ENCODE data around the gene STON1. TPM values are rescaled to one million over a fixed set of nuclear protein-coding genes. Genes with fewer than 3 reads are reported as not detected.
A peak's percentile ranks its signal among the peaks of the same experiment; 100 is the strongest.

Gene STON1
- total RNA-seq, 1 experiment from 2014 or later, result 1.7 TPM

DNA sequence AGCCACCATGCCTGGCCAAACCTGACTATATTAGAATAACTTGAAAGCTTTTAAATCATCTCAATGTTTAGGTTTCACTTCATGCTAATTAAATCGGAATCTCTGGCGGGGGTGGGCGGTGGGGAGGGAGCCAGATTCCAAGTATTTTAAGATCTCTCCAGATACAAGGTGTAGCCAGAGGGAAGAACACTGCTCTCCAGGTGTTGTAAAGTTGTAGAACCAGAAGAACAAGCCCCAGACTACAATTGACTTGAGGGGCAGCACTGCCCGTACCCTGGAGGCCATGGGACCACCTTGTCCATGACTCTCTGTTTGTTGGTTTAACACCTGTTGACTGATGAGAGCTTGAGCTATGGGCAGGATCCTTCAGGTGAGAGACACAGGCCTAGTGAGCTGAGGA, 54.6 kb downstream of the STON1 start:
- peak in 1 of 2 experiments; percentile 22 for DNase-seq
- intact Hi-C loops (cut with micrococcal nuclease; ENCODE audit: unreplicated experiment), result loop anchor here (10.0 kb wide), 1 partner anchor 110 kb away; no protein-coding TSS in a partner anchor
- no peaks in the 10 kb centered on the region for H3K27me3 ChIP-seq (ENCODE audit: insufficient read depth, low read depth)
- H2AFZ ChIP-seq, result no peak overlapping the region
- no peaks in the 10 kb centered on the region for H3K79me2 ChIP-seq (ENCODE audit: low read depth)
- no peaks in the 10 kb centered on the region for H3K9me3 ChIP-seq (ENCODE audit: insufficient read depth, low read depth)
- H3K9me2 ChIP-seq (ENCODE audit: insufficient read depth), result no peaks in the 10 kb centered on the region
- TF ChIP-seq EZH2 (IDR thresholded peaks at IDR 0.05; ENCODE audit: low read depth) (no peak), CTCF (conservative IDR thresholded peaks at IDR 0.05) (no peak)
- CTCF ChIA-PET, result no interaction called here
- no peaks in the 10 kb centered on the region for H3K4me1 ChIP-seq (replicated peaks; ENCODE audit: insufficient read depth)
- POLR2A ChIA-PET (ENCODE audit: unreplicated experiment), result interaction anchor here (0.5 kb wide), 1 partner anchor 24 kb away, joined by 4 read pairs; no protein-coding TSS in a partner anchor
- no peaks in the 10 kb centered on the region for H4K20me1 ChIP-seq (ENCODE audit: insufficient read depth)
- no peaks in the 10 kb centered on the region for H3K36me3 ChIP-seq (ENCODE audit: low read depth)
- H3K27ac ChIP-seq, result no peak overlapping the region
- H3K4me2 ChIP-seq, result no peak overlapping the region
- BruUV-seq (replicated peaks), result no TSS peak
- no peak overlapping the region for H3K4me3 ChIP-seq
- H3F3A ChIP-seq (ENCODE audit: insufficient read depth, low read depth), result no peaks in the 10 kb centered on the region

DNA sequence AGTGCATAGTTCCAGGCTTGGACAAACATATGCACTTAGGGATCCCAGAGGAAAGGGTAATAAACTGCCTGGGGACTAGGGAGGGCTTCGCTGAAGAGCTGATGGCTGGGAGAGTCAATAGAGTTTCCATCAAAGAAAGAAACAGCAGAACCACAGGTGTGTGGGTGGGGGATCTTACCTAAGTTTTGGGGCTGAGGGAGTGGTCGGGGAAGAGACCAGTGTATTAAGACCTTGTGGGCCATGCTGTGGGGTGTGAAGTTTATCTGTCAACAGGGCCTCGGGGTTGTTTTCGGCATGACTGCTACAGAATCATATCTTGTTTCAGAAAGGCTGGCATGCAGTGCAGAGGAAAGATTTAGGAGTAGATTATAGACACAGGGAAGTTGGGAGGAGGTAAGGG, 56.5 kb downstream of the STON1 start:
- no peak for DNase-seq
- ChIA-PET CTCF (no interaction called here), POLR2A (ENCODE audit: unreplicated experiment) (no interaction called here)
- BruUV-seq (replicated peaks), result no TSS peak
- no peaks in the 10 kb centered on the region for H3K4me1 ChIP-seq (replicated peaks; ENCODE audit: insufficient read depth)
- no peaks in the 10 kb centered on the region for H3K27me3 ChIP-seq (ENCODE audit: insufficient read depth, low read depth)
- no peaks in the 10 kb centered on the region for H3F3A ChIP-seq (ENCODE audit: insufficient read depth, low read depth)
- no peaks in the 10 kb centered on the region for H4K20me1 ChIP-seq (ENCODE audit: insufficient read depth)
- no peaks in the 10 kb centered on the region for H3K9me2 ChIP-seq (ENCODE audit: insufficient read depth)
- no peaks in the 10 kb centered on the region for H3K79me2 ChIP-seq (ENCODE audit: low read depth)
- H3K4me3 ChIP-seq, result no peak overlapping the region
- no peak overlapping the region for H3K27ac ChIP-seq
- intact Hi-C loops (cut with micrococcal nuclease; ENCODE audit: unreplicated experiment), result loop anchor here (5.0 to 10.0 kb wide), 2 partner anchors 112 to 729 kb away; no protein-coding TSS in a partner anchor
- no peaks in the 10 kb centered on the region for H3K36me3 ChIP-seq (ENCODE audit: low read depth)
- no peaks in the 10 kb centered on the region for H3K9me3 ChIP-seq (ENCODE audit: insufficient read depth, low read depth)
- no peak for TF ChIP-seq CTCF (conservative IDR thresholded peaks at IDR 0.05)
- TF ChIP-seq EZH2 (IDR thresholded peaks at IDR 0.05; ENCODE audit: low read depth), result no peak
- H3K4me2 ChIP-seq, result no peak overlapping the region
- H2AFZ ChIP-seq, result no peak overlapping the region

DNA sequence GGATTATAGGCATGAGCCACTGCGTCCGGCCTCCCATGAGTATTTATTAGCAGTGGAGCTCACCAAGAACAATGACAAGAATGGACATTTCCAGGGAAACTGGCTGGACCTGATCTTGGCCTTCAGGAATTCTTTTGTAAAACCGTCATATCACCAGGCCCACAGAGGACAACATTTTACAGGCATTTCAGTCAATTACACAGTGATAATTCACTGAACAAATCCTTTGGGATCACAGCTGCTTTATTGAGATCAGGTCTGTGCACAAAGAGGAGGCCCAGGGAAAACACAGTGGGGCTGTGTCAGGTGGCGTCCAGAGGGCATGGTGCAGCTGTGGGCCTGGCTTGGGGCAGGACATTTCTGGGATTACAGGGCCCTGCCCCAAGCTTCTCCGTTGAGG, 57.6 kb downstream of the STON1 start:
- peak; percentile 35 to 67 for DNase-seq
- no peaks in the 10 kb centered on the region for H3K4me1 ChIP-seq (replicated peaks; ENCODE audit: insufficient read depth)
- BruUV-seq (replicated peaks), result no TSS peak
- H3K36me3 ChIP-seq (ENCODE audit: low read depth), result no peaks in the 10 kb centered on the region
- no peaks in the 10 kb centered on the region for H3K9me2 ChIP-seq (ENCODE audit: insufficient read depth)
- H3K79me2 ChIP-seq (ENCODE audit: low read depth), result no peaks in the 10 kb centered on the region
- no peak overlapping the region for H3K4me2 ChIP-seq
- H3K27ac ChIP-seq, result no peak overlapping the region
- H3K4me3 ChIP-seq, result no peak overlapping the region
- ChIA-PET POLR2A (ENCODE audit: unreplicated experiment) (interaction anchor here (0.6 kb wide), 1 partner anchor 19 kb away, joined by 3 read pairs; no protein-coding TSS in a partner anchor), CTCF (interaction anchor here (0.6 kb wide), 3 partner anchors 117 to 806 kb away, joined by 3 read pairs; no protein-coding TSS in a partner anchor)
- no peaks in the 10 kb centered on the region for H4K20me1 ChIP-seq (ENCODE audit: insufficient read depth)
- intact Hi-C loops (cut with micrococcal nuclease; ENCODE audit: unreplicated experiment), result loop anchor here (5.0 to 10.0 kb wide), 2 partner anchors 113 to 730 kb away; no protein-coding TSS in a partner anchor
- H2AFZ ChIP-seq, result no peak overlapping the region
- no peaks in the 10 kb centered on the region for H3K27me3 ChIP-seq (ENCODE audit: insufficient read depth, low read depth)
- H3F3A ChIP-seq (ENCODE audit: insufficient read depth, low read depth), result no peaks in the 10 kb centered on the region
- H3K9me3 ChIP-seq (ENCODE audit: insufficient read depth, low read depth), result no peaks in the 10 kb centered on the region
- no peak for TF ChIP-seq EZH2 (IDR thresholded peaks at IDR 0.05; ENCODE audit: low read depth)
- no peak for TF ChIP-seq CTCF (conservative IDR thresholded peaks at IDR 0.05)
